ENCODE measurements around the gene PDE4B. TPM values are rescaled to one million over a fixed set of nuclear protein-coding genes. Genes with fewer than 3 reads are reported as not detected.

PDE4B gene
- total RNA-seq, 1 donor from 2014 or later = 7.2 TPM

DNA sequence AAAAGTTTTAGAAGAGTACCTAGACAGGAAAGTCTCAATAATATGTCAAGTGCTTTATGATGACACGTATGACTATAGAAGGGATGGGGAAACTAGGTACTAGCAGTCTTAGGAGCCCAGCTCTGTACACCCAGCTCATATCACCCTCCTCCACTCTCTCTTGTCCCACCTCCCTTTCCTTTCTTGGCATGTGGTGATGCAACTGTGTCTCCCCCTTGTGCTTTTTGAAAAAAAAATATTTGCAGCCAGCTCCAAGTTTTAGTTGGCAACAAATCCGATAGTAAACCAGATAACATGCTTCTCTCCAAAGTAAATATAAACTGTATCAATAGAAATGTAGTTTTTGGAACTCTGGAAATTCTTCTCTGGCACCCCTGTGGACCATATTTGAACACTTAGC lies 280.7 kb downstream of the PDE4B start:
- Mint-ChIP-seq H3K4me3 (ENCODE audit: unreplicated experiment) (no peak overlapping the region), H3K27ac (ENCODE audit: unreplicated experiment) (no peak overlapping the region), H3K36me3 (ENCODE audit: unreplicated experiment) (no peaks in the 10 kb centered on the region), H3K27me3 (ENCODE audit: unreplicated experiment) (no peaks in the 10 kb centered on the region), H3K9me3 (ENCODE audit: unreplicated experiment) (no peaks in the 10 kb centered on the region), H3K4me1 (ENCODE audit: low read depth, unreplicated experiment) (no peaks in the 10 kb centered on the region)
- DNase-seq = no peak
- no peak for TF ChIP-seq CTCF (IDR thresholded peaks at IDR 0.05; ENCODE audit: partially characterized antibody, unreplicated experiment)

- Mint-ChIP-seq H3K4me3 (ENCODE audit: unreplicated experiment) (no peak overlapping the region), H3K36me3 (ENCODE audit: unreplicated experiment) (no peaks in the 10 kb centered on the region), H3K9me3 (ENCODE audit: unreplicated experiment) (no peaks in the 10 kb centered on the region), H3K27me3 (ENCODE audit: unreplicated experiment) (no peaks in the 10 kb centered on the region), H3K4me1 (ENCODE audit: low read depth, unreplicated experiment) (no peaks in the 10 kb centered on the region), H3K27ac (ENCODE audit: unreplicated experiment) (no peak overlapping the region)
- TF ChIP-seq CTCF (IDR thresholded peaks at IDR 0.05; ENCODE audit: partially characterized antibody, unreplicated experiment) = no peak
- DNase-seq = no peak
These were observed 281.5 kb downstream of the PDE4B start for GRCh38 chr1:66074147-66074546.

- Mint-ChIP-seq H3K9me3 (ENCODE audit: unreplicated experiment) (no peaks in the 10 kb centered on the region), H3K27ac (ENCODE audit: unreplicated experiment) (no peak overlapping the region), H3K27me3 (ENCODE audit: unreplicated experiment) (no peaks in the 10 kb centered on the region), H3K36me3 (ENCODE audit: unreplicated experiment) (no peaks in the 10 kb centered on the region), H3K4me1 (ENCODE audit: low read depth, unreplicated experiment) (no peaks in the 10 kb centered on the region), H3K4me3 (ENCODE audit: unreplicated experiment) (no peak overlapping the region)
- no peak for DNase-seq
- no peak for TF ChIP-seq CTCF (IDR thresholded peaks at IDR 0.05; ENCODE audit: partially characterized antibody, unreplicated experiment)
These were observed 285.7 kb downstream of the PDE4B start for GRCh38 chr1:66078412-66078811.

- no peak for DNase-seq
- no peaks in the 10 kb centered on the region for H3K4me1 Mint-ChIP-seq (ENCODE audit: low read depth, unreplicated experiment)
- no peaks in the 10 kb centered on the region for H3K9me3 Mint-ChIP-seq (ENCODE audit: unreplicated experiment)
- H3K36me3 Mint-ChIP-seq (ENCODE audit: unreplicated experiment) = no peaks in the 10 kb centered on the region
- H3K27ac Mint-ChIP-seq (ENCODE audit: unreplicated experiment) = no peak overlapping the region
- TF ChIP-seq CTCF (IDR thresholded peaks at IDR 0.05; ENCODE audit: partially characterized antibody, unreplicated experiment) = no peak
- H3K27me3 Mint-ChIP-seq (ENCODE audit: unreplicated experiment) = no peaks in the 10 kb centered on the region
- no peak overlapping the region for H3K4me3 Mint-ChIP-seq (ENCODE audit: unreplicated experiment)
These were observed 290.3 kb downstream of the PDE4B start for GRCh38 chr1:66083003-66083402.

- no peak for DNase-seq
- Mint-ChIP-seq H3K36me3 (ENCODE audit: unreplicated experiment) (no peaks in the 10 kb centered on the region), H3K4me1 (ENCODE audit: low read depth, unreplicated experiment) (no peaks in the 10 kb centered on the region), H3K9me3 (ENCODE audit: unreplicated experiment) (no peaks in the 10 kb centered on the region), H3K27me3 (ENCODE audit: unreplicated experiment) (no peaks in the 10 kb centered on the region), H3K27ac (ENCODE audit: unreplicated experiment) (no peak overlapping the region), H3K4me3 (ENCODE audit: unreplicated experiment) (no peak overlapping the region)
- no peak for TF ChIP-seq CTCF (IDR thresholded peaks at IDR 0.05; ENCODE audit: partially characterized antibody, unreplicated experiment)
These were observed 291.7 kb downstream of the PDE4B start for GRCh38 chr1:66084442-66084841.

Data from glutamatergic neuron (in vitro differentiated cells).